HepG2 (cell line): ENCODE results near the gene CTNNA2. TPM values are rescaled to one million over a fixed set of nuclear protein-coding genes. Genes with fewer than 3 reads are reported as not detected.

ENCODE experiments used
- ATAC-seq: fragments of 200-7000 bp; cut with Tn5 transposase; 3 replicates; pipeline ENCODE4 v1.9.1; 2020; ENCODE audit warnings: mild to moderate bottlenecking, moderate library complexity
- BruUV-seq: library from RNA; stranded (reverse); fragments of 400-500 nt; replicated peaks from 2 replicates; lab custom pipeline; 2021; lab: Mats Ljungman, UMichigan
- CTCF ChIA-PET: fragments of 300-600 bp; formaldehyde crosslinking; extraction: SDS; loops from one replicate; lab custom pipeline; 2021; ENCODE audit warnings: low total read pairs, inconsistent platforms, low intra/inter-chr PET ratio; lab: Yijun Ruan, JAX
- POLR2A ChIA-PET: fragments of 350-600 bp; sonication (Branson Sonifier 250); formaldehyde crosslinking; loops from one replicate; lab custom pipeline; 2020; ENCODE audit warnings: antibody characterized with exemption, inconsistent platforms; lab: Yijun Ruan, JAX
- DNase-seq: peaks from one replicate; pipeline ENCODE4 v3.0.0-alpha.2; 2015; ENCODE audit warnings: low spot score
- FAIRE-seq: peaks from 3 replicates; lab custom pipeline; 2011; peaks lifted over from hg19 to GRCh38; lab: Jason Lieb, UNC
- H2AFZ ChIP-seq: one replicate; pipeline ENCODE4 v1.6.1; 2011; ENCODE audit warnings: low read length, inconsistent platforms
- H3K27ac ChIP-seq: fragments of 300-600 bp; 3 replicates; pipeline ENCODE4 v1.8.0; 2011; ENCODE audit warnings: mixed run types, mild to moderate bottlenecking, mixed read lengths, low read length, inconsistent platforms; ENCODE audit not compliant: insufficient read depth; ENCODE audit errors: extremely low read length
- H3K27me3 ChIP-seq, 2 experiments: fragments of 200-600 bp in 1 of 2; 2 replicates in 1 of 2; 3 replicates in 1 of 2; pipeline versions ENCODE4 v1.6.0 to v1.8.0; 2011; ENCODE audit warnings: low read length in 2 of 2, mild to moderate bottlenecking in 2 of 2, moderate library complexity in 2 of 2, inconsistent platforms in 1 of 2; ENCODE audit not compliant: insufficient read depth in 2 of 2, control insufficient read depth in 1 of 2
- H3K36me3 ChIP-seq, 2 experiments: fragments of 200-600 bp in 1 of 2; replicated peaks in 1 of 2; 2 replicates in 1 of 2; 3 replicates in 1 of 2; pipeline versions ENCODE4 v1.5.1 to v1.8.0; 2011; ENCODE audit warnings: low read length in 2 of 2, inconsistent platforms in 1 of 2; ENCODE audit not compliant: insufficient read depth in 2 of 2, control insufficient read depth in 1 of 2
- H3K4me1 ChIP-seq: 2 replicates; pipeline ENCODE4 v1.5.1; 2012; ENCODE audit warnings: low read length, inconsistent platforms; ENCODE audit not compliant: insufficient read depth
- H3K4me2 ChIP-seq: 2 replicates; pipeline ENCODE4 v1.6.0; 2011; ENCODE audit warnings: low read depth, low read length, inconsistent platforms
- H3K4me3 ChIP-seq, 3 experiments: fragments of 200-600 bp in 1 of 3; sonication (generic), shearing (Covaris generic) in 1 of 3; replicated peaks in 1 of 3; 2 replicates each; pipeline ENCODE4 v1.5.1; 2011 to 2016; ENCODE audit warnings: low read length in 3 of 3, inconsistent platforms in 2 of 3, low read depth in 2 of 3, mild to moderate bottlenecking in 2 of 3, control low read depth in 1 of 3, mixed read lengths in 1 of 3; ENCODE audit not compliant: insufficient read depth in 1 of 3
- H3K79me2 ChIP-seq: one replicate; pipeline ENCODE4 v1.6.1; 2011; ENCODE audit warnings: low read length, inconsistent platforms; ENCODE audit not compliant: insufficient read depth
- H3K9ac ChIP-seq: 2 replicates; pipeline ENCODE4 v1.6.0; 2011; ENCODE audit warnings: mild to moderate bottlenecking, low read depth, low read length, inconsistent platforms; ENCODE audit not compliant: insufficient read depth
- H3K9me3 ChIP-seq: 2 replicates; pipeline ENCODE4 v1.5.1; 2012; ENCODE audit warnings: mild to moderate bottlenecking, low read length
- H4K20me1 ChIP-seq: 2 replicates; pipeline ENCODE4 v1.6.0; 2011; ENCODE audit warnings: inconsistent platforms, mild to moderate bottlenecking, low read length, moderate library complexity; ENCODE audit not compliant: insufficient read depth
- GATAD2A ChIP-seq: IDR thresholded peaks from 2 replicates; pipeline ENCODE4 v1.6.1; 2016
- KDM4B ChIP-seq: sonication (generic); formaldehyde crosslinking; IDR thresholded peaks from 2 replicates; pipeline ENCODE4 v1.4.0; 2020; ENCODE audit warnings: missing genetic modification reagents
- SNAPC2 ChIP-seq: sonication (generic); formaldehyde crosslinking; IDR thresholded peaks from 2 replicates; pipeline ENCODE4 v1.8.1; 2022; ENCODE audit warnings: mild to moderate bottlenecking, missing genetic modification reagents
- ZNF616 ChIP-seq: sonication (generic); formaldehyde crosslinking; IDR thresholded peaks from 2 replicates; pipeline ENCODE4 v1.5.0; 2020; ENCODE audit warnings: low read depth, mild to moderate bottlenecking, missing genetic modification reagents
- ZNF781 ChIP-seq: sonication (generic); formaldehyde crosslinking; IDR thresholded peaks from 2 replicates; pipeline ENCODE4 v1.5.1; 2020; ENCODE audit warnings: borderline replicate concordance, mild to moderate bottlenecking, missing genetic modification reagents; ENCODE audit errors: not compliant biosample characterization
- ZNF839 ChIP-seq: sonication (generic); formaldehyde crosslinking; IDR thresholded peaks from 2 replicates; pipeline ENCODE4 v1.4.0; 2020; ENCODE audit warnings: missing genetic modification reagents, mild to moderate bottlenecking, borderline replicate concordance
- WGBS: methylation state at CpG from one replicate; pipeline ENCODE4 v1.1.6; 2017; ENCODE audit warnings: low lambda C conversion rate; 5-methylcytosine and 5-hydroxymethylcytosine counted together
- in situ Hi-C: cut with HindIII; loops from 2 replicates; pipeline ENCODE4 v1.10.0; 2017; ENCODE audit warnings: low pct_unique_long_range_greater_than_20kb; ENCODE audit not compliant: extremely low pct_ligation_motif_present
- intact Hi-C: fragments of 100-400 bp; cut with micrococcal nuclease; formaldehyde crosslinking; loops from one replicate; pipeline ENCODE4 v1.10.0; 2022; ENCODE audit not compliant: unreplicated experiment
- polyA plus RNA-seq, 8 experiments: library from polyadenylated mRNA; depleted of rRNA in 3 of 8; stranded (reverse) in 7 of 8; unstranded in 1 of 8; fragments of >200 nt; fragmentation: Illumina TruSeq in 4 of 8; extraction: Trizol in 4 of 8; gene quantifications; 2 replicates each; pipeline versions ENCODE4 v1.2.1 to v1.2.3, GENCODE V29; 2011 to 2016; ENCODE audit warnings: low read depth in 4 of 8, missing spikeins in 1 of 8, mixed read lengths in 1 of 8; ENCODE audit not compliant: insufficient read depth in 1 of 8
- total RNA-seq, 5 experiments: library from RNA; depleted of rRNA; stranded (reverse); fragments of >200 nt; fragmentation: Illumina TruSeq; extraction: Trizol; gene quantifications; 2 replicates each; pipeline ENCODE4 v1.2.3, GENCODE V29; 2016; ENCODE audit warnings: low read depth in 1 of 5
- TF ChIP-seq, protein P1 (sequence below): sonication (generic); formaldehyde crosslinking; IDR thresholded peaks from 2 replicates; pipeline ENCODE4 v1.9.0; 2021; ENCODE audit warnings: missing genetic modification reagents, borderline replicate concordance
- TF ChIP-seq, protein P2 (sequence below): IDR thresholded peaks from 2 replicates; pipeline ENCODE4 v1.6.1; 2016; ENCODE audit warnings: low read depth

The CTNNA2 gene
- total and polyA plus RNA-seq, 2 of the 13 experiments (the other 11 are each of a cell fraction or from before 2014, with no cell fraction given): not detected

DNA sequence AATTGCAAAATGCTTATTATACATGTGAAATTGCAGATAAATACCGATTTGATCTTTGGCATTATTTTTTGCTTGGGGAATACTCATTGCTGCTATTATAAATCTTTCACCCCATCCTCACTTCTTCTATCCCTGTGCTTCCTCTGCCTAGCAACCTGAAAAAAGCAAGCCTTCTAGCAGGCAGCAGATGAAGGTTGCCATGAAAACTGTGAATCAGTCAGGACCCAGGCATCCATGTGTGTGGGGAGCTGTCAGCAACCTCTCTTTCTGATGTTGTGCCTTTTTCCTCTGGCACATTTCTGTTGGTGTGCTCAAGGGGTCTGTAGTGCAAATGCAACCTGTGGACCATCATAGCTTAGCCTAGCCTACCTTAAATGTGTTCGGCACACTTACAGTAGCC, 427.5 kb downstream of the CTNNA2 start (continued):
- TF ChIP-seq, protein P1, sequence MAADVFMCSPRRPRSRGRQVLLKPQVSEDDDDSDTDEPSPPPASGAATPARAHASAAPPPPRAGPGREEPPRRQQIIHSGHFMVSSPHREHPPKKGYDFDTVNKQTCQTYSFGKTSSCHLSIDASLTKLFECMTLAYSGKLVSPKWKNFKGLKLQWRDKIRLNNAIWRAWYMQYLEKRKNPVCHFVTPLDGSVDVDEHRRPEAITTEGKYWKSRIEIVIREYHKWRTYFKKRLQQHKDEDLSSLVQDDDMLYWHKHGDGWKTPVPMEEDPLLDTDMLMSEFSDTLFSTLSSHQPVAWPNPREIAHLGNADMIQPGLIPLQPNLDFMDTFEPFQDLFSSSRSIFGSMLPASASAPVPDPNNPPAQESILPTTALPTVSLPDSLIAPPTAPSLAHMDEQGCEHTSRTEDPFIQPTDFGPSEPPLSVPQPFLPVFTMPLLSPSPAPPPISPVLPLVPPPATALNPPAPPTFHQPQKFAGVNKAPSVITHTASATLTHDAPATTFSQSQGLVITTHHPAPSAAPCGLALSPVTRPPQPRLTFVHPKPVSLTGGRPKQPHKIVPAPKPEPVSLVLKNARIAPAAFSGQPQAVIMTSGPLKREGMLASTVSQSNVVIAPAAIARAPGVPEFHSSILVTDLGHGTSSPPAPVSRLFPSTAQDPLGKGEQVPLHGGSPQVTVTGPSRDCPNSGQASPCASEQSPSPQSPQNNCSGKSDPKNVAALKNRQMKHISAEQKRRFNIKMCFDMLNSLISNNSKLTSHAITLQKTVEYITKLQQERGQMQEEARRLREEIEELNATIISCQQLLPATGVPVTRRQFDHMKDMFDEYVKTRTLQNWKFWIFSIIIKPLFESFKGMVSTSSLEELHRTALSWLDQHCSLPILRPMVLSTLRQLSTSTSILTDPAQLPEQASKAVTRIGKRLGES (CRISPR knock-in tag): no peak
- no peak for TF ChIP-seq ZNF839 (CRISPR knock-in tag)
- TF ChIP-seq, all 625 proteins: peak for 0

DNA sequence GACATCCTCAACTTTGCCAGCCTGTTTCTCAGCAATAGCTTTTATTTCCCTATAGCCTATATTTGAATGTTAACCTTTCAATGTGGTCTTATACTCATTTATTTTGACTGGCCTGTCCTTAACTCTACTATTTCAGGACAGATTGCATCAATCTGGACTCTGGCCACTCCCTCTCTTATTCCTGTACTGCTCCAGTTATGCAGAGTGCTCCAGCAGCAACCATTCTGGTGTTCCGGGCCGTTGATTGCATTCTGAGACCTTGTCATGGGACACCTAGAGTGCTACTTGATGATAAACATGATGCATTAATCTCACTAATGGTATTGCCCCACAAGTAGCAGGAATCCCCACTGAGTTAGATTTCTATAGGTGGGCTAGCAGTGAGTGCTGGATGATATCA, 428.3 kb downstream of the CTNNA2 start:
- WGBS: 13% methylated on average over 2 of the region's 2 CpGs
- no peak overlapping the region for H3K27ac ChIP-seq
- TF ChIP-seq SNAPC2 (CRISPR knock-in tag) (no peak), KDM4B (CRISPR knock-in tag) (no peak), GATAD2A (CRISPR knock-in tag) (no peak), ZNF781 (no peak), ZNF616 (CRISPR knock-in tag) (no peak)
- TF ChIP-seq, protein P2, sequence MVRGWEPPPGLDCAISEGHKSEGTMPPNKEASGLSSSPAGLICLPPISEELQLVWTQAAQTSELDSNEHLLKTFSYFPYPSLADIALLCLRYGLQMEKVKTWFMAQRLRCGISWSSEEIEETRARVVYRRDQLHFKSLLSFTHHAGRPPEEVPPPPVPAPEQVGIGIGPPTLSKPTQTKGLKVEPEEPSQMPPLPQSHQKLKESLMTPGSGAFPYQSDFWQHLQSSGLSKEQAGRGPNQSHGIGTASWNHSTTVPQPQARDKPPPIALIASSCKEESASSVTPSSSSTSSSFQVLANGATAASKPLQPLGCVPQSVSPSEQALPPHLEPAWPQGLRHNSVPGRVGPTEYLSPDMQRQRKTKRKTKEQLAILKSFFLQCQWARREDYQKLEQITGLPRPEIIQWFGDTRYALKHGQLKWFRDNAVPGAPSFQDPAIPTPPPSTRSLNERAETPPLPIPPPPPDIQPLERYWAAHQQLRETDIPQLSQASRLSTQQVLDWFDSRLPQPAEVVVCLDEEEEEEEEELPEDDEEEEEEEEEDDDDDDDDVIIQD (CRISPR knock-in tag): no peak
- H3K4me1 ChIP-seq: peaks cover 1% of the 10 kb centered on the region; the same call in 1 of the 2 replicates
- H4K20me1 ChIP-seq: no peaks in the 10 kb centered on the region
- in situ Hi-C loops: no loop called here
- ATAC-seq (no peak), DNase-seq (no peak), FAIRE-seq (no peak)
- H3K9me3 ChIP-seq: no peaks in the 10 kb centered on the region
- no peak overlapping the region for H3K4me3 ChIP-seq
- H3K27me3 ChIP-seq: no peaks in the 10 kb centered on the region
- intact Hi-C loops: no loop called here
- no peaks in the 10 kb centered on the region for H3K79me2 ChIP-seq
- H3K4me2 ChIP-seq: no peak overlapping the region
- no peaks in the 10 kb centered on the region for H3K36me3 ChIP-seq
- POLR2A ChIA-PET: no interaction called here
- CTCF ChIA-PET: no interaction called here
- BruUV-seq: no TSS peak
- no peak overlapping the region for H2AFZ ChIP-seq
- no peak overlapping the region for H3K9ac ChIP-seq
